Trophoblast cell (in vitro differentiated cells and primary cell): ENCODE data around the gene STK17A.

ENCODE experiments used
- DNase-seq, 2 donors: peaks; one replicate each; pipeline ENCODE4 v3.0.0-alpha.2; 2016
- H2AFZ ChIP-seq: 2 replicates; pipeline ENCODE4 v1.6.1; 2013; ENCODE audit warnings: low read length, moderate library complexity, mild to moderate bottlenecking; ENCODE audit not compliant: insufficient read depth, poor library complexity
- H2AK5ac ChIP-seq: 2 replicates; pipeline ENCODE4 v1.6.1; 2013; ENCODE audit warnings: mild to moderate bottlenecking, low read length
- H2BK120ac ChIP-seq: 2 replicates; pipeline ENCODE4 v1.6.1; 2013; ENCODE audit warnings: low read length, mild to moderate bottlenecking, moderate library complexity; ENCODE audit not compliant: insufficient read depth, poor library complexity
- H2BK12ac ChIP-seq: 2 replicates; pipeline ENCODE4 v1.6.1; 2013; ENCODE audit warnings: mild to moderate bottlenecking, low read length, moderate library complexity
- H2BK5ac ChIP-seq: 2 replicates; pipeline ENCODE4 v1.6.1; 2013; ENCODE audit warnings: low read length, low read depth, moderate library complexity, mild to moderate bottlenecking; ENCODE audit not compliant: poor library complexity
- H3K14ac ChIP-seq: 2 replicates; pipeline ENCODE4 v1.6.1; 2013; ENCODE audit warnings: mild to moderate bottlenecking, low read length
- H3K18ac ChIP-seq: 2 replicates; pipeline ENCODE4 v1.6.1; 2013; ENCODE audit warnings: mild to moderate bottlenecking, low read length
- H3K23ac ChIP-seq: 2 replicates; pipeline ENCODE4 v1.6.1; 2013; ENCODE audit warnings: low read length
- H3K27ac ChIP-seq: 2 replicates; pipeline ENCODE4 v1.5.1; 2013; ENCODE audit warnings: low read depth, mild to moderate bottlenecking, inconsistent platforms, low read length, moderate library complexity
- H3K27me3 ChIP-seq: 2 replicates; pipeline ENCODE4 v1.6.1; 2013; ENCODE audit warnings: inconsistent platforms, mild to moderate bottlenecking, low read length, moderate library complexity; ENCODE audit not compliant: insufficient read depth
- H3K36me3 ChIP-seq, 2 experiments: 1 replicate in 1 of 2; 2 replicates in 1 of 2; pipeline ENCODE4 v1.6.1; 2013; ENCODE audit warnings: low read length in 2 of 2, mild to moderate bottlenecking in 2 of 2, moderate library complexity in 1 of 2; ENCODE audit not compliant: insufficient read depth in 2 of 2, control insufficient read depth in 1 of 2
- H3K4ac ChIP-seq: 2 replicates; pipeline ENCODE4 v1.6.1; 2013; ENCODE audit warnings: low read depth, mild to moderate bottlenecking, low read length, moderate library complexity
- H3K4me1 ChIP-seq, 2 experiments: 1 replicate in 1 of 2; 2 replicates in 1 of 2; pipeline ENCODE4 v1.6.1; 2013; ENCODE audit warnings: low read length in 2 of 2, mild to moderate bottlenecking in 2 of 2, moderate library complexity in 1 of 2; ENCODE audit not compliant: insufficient read depth in 2 of 2, control insufficient read depth in 1 of 2
- H3K4me2 ChIP-seq: 2 replicates; pipeline ENCODE4 v1.6.1; 2013; ENCODE audit warnings: inconsistent platforms, mild to moderate bottlenecking, low read length, moderate library complexity
- H3K4me3 ChIP-seq: 2 replicates; pipeline ENCODE4 v1.5.1; 2013; ENCODE audit warnings: mild to moderate bottlenecking, low read depth, low read length, inconsistent platforms
- H3K79me1 ChIP-seq: one replicate; pipeline ENCODE4 v1.6.1; 2013; ENCODE audit warnings: low read length
- H3K79me2 ChIP-seq: 2 replicates; pipeline ENCODE4 v1.6.1; 2013; ENCODE audit warnings: low read length, mild to moderate bottlenecking; ENCODE audit not compliant: control insufficient read depth, insufficient read depth, poor library complexity
- H3K9ac ChIP-seq: 2 replicates; pipeline ENCODE4 v1.6.1; 2013; ENCODE audit warnings: mild to moderate bottlenecking, low read length
- H3K9me3 ChIP-seq: 2 replicates; pipeline ENCODE4 v1.6.1; 2013; ENCODE audit warnings: low read depth, mild to moderate bottlenecking, control low read depth, inconsistent platforms, low read length; ENCODE audit not compliant: insufficient read depth
- H4K12ac ChIP-seq: 2 replicates; pipeline ENCODE4 v1.6.1; 2013; ENCODE audit warnings: low read depth, mild to moderate bottlenecking, low read length, moderate library complexity
- H4K8ac ChIP-seq: 2 replicates; pipeline ENCODE4 v1.6.1; 2013; ENCODE audit warnings: low read depth, mild to moderate bottlenecking, low read length, moderate library complexity
- H4K91ac ChIP-seq: one replicate; pipeline ENCODE4 v1.6.1; 2013; ENCODE audit warnings: low read depth, mild to moderate bottlenecking, low read length, moderate library complexity
- WGBS: extraction: QIAGEN DNeasy Blood & Tissue Kit; methylation state at CpG from one replicate; pipeline ENCODE4 v1.1.7; 2013; ENCODE audit warnings: missing lambda C conversion rate; ENCODE audit not compliant: insufficient read length, insufficient coverage; ENCODE audit errors: extremely low coverage; 5-methylcytosine and 5-hydroxymethylcytosine counted together

STK17A gene

GRCh38 chr7:43637114-43637806 is 54.4 kb downstream of the STK17A start:
- no peaks in the 10 kb centered on the region for H3K4me1 ChIP-seq
- no peak overlapping the region for H4K8ac ChIP-seq
- no CpG with 5 or more reads among the region's 4 CpGs for whole genome bisulfite sequencing
- no peak overlapping the region for H3K14ac ChIP-seq
- H3K23ac ChIP-seq: no peak overlapping the region
- no peak overlapping the region for H2AFZ ChIP-seq
- peaks cover 2% of the 10 kb centered on the region for H3K9me3 ChIP-seq
- no peak overlapping the region for H2BK120ac ChIP-seq
- peaks cover 11 to 20% of the 10 kb centered on the region in 2 experiments for H3K36me3 ChIP-seq
- no peaks in the 10 kb centered on the region for H3K27me3 ChIP-seq
- H2AK5ac ChIP-seq: no peak overlapping the region
- no peak overlapping the region for H4K91ac ChIP-seq
- H3K4ac ChIP-seq: no peak overlapping the region
- no peak overlapping the region for H3K18ac ChIP-seq
- no peak overlapping the region for H3K4me3 ChIP-seq
- H3K27ac ChIP-seq: no peak overlapping the region
- H2BK12ac ChIP-seq: no peak overlapping the region
- no peaks in the 10 kb centered on the region for H3K79me2 ChIP-seq
- H3K4me2 ChIP-seq: no peak overlapping the region
- no peak overlapping the region for H3K9ac ChIP-seq
- H4K12ac ChIP-seq: no peak overlapping the region
- no peaks in the 10 kb centered on the region for H3K79me1 ChIP-seq
- DNase-seq: no peak
- H2BK5ac ChIP-seq: no peak overlapping the region

- H3K36me3 ChIP-seq: peaks cover 20 to 21% of the 10 kb centered on the region in 2 experiments
- no peak overlapping the region for H3K4me2 ChIP-seq
- H2BK12ac ChIP-seq: no peak overlapping the region
- H2BK5ac ChIP-seq: no peak overlapping the region
- H3K27me3 ChIP-seq: no peaks in the 10 kb centered on the region
- no peak overlapping the region for H3K18ac ChIP-seq
- H3K14ac ChIP-seq: no peak overlapping the region
- H3K4ac ChIP-seq: no peak overlapping the region
- no peak for DNase-seq
- H4K8ac ChIP-seq: no peak overlapping the region
- H3K4me1 ChIP-seq: no peaks in the 10 kb centered on the region
- peaks cover 2% of the 10 kb centered on the region for H3K9me3 ChIP-seq
- H2AK5ac ChIP-seq: no peak overlapping the region
- no peak overlapping the region for H4K91ac ChIP-seq
- H2AFZ ChIP-seq: no peak overlapping the region
- H3K9ac ChIP-seq: no peak overlapping the region
- H3K79me2 ChIP-seq: no peaks in the 10 kb centered on the region
- no peak overlapping the region for H2BK120ac ChIP-seq
- no peak overlapping the region for H4K12ac ChIP-seq
- H3K4me3 ChIP-seq: no peak overlapping the region
- no CpG with 5 or more reads among the region's 6 CpGs for WGBS
- no peaks in the 10 kb centered on the region for H3K79me1 ChIP-seq
- no peak overlapping the region for H3K23ac ChIP-seq
- H3K27ac ChIP-seq: no peak overlapping the region
Measured at GRCh38 chr7:43639858-43640491, 57.1 kb downstream of the STK17A start.

GRCh38 chr7:43640679-43641078 is 57.8 kb downstream of the STK17A start:
- H4K8ac ChIP-seq: no peak overlapping the region
- H3K14ac ChIP-seq: no peak overlapping the region
- no peak overlapping the region for H3K23ac ChIP-seq
- no peak overlapping the region for H4K12ac ChIP-seq
- no peak overlapping the region for H3K9ac ChIP-seq
- H3K4me1 ChIP-seq: no peaks in the 10 kb centered on the region
- no peaks in the 10 kb centered on the region for H3K27me3 ChIP-seq
- no peak overlapping the region for H2BK120ac ChIP-seq
- no peak overlapping the region for H4K91ac ChIP-seq
- no peak overlapping the region for H3K27ac ChIP-seq
- no peak overlapping the region for H3K4ac ChIP-seq
- H3K36me3 ChIP-seq: peaks cover 19% of the 10 kb centered on the region in 2 experiments
- H3K4me3 ChIP-seq: no peak overlapping the region
- WGBS: no CpG with 5 or more reads among the region's 3 CpGs
- no peak overlapping the region for H3K4me2 ChIP-seq
- no peak overlapping the region for H2BK12ac ChIP-seq
- H3K9me3 ChIP-seq: peaks cover 2% of the 10 kb centered on the region
- H3K79me1 ChIP-seq: no peaks in the 10 kb centered on the region
- H2AFZ ChIP-seq: no peak overlapping the region
- no peak overlapping the region for H2BK5ac ChIP-seq
- H2AK5ac ChIP-seq: no peak overlapping the region
- H3K18ac ChIP-seq: no peak overlapping the region
- no peaks in the 10 kb centered on the region for H3K79me2 ChIP-seq
- no peak for DNase-seq

GRCh38 chr7:43642897-43643630 is 60.2 kb downstream of the STK17A start:
- WGBS: no CpG with 5 or more reads among the region's 13 CpGs
- Histone ChIP-seq H3K9ac (no peak overlapping the region), H2BK5ac (no peak overlapping the region), H2BK12ac (no peak overlapping the region), H4K91ac (no peak overlapping the region), H3K18ac (no peak overlapping the region), H2BK120ac (no peak overlapping the region), H3K4me1 (peaks cover 13 to 18% of the 10 kb centered on the region in 2 experiments), H3K79me2 (peaks cover 3% of the 10 kb centered on the region), H3K27me3 (no peaks in the 10 kb centered on the region), H3K4ac (no peak overlapping the region), H3K79me1 (peaks cover 7% of the 10 kb centered on the region), H3K14ac (no peak overlapping the region), H3K4me3 (no peak overlapping the region), H4K12ac (no peak overlapping the region), H4K8ac (no peak overlapping the region), H2AK5ac (no peak overlapping the region), H3K27ac (no peak overlapping the region), H3K23ac (no peak overlapping the region), H3K36me3 (peaks cover 20 to 24% of the 10 kb centered on the region in 2 experiments), H2AFZ (no peak overlapping the region), H3K4me2 (no peak overlapping the region), H3K9me3 (peaks cover 2% of the 10 kb centered on the region)
- no peak for DNase-seq
